ENCODE results near the gene THAP8.

THAP8 gene

GRCh38 chr19:36051637-36052036, 2.4 kb downstream of the THAP8 start:
- DNase-seq (ENCODE audit: low read depth in 1 of 2, low spot score in 1 of 2): no peak
- Histone ChIP-seq H3K27ac (replicated peaks) (no peak overlapping the region), H3K4me3 (replicated peaks; ENCODE audit: insufficient read depth, low read length) (no peak overlapping the region), H3K27me3 (ENCODE audit: insufficient read depth, poor library complexity, severe bottlenecking) (no peaks in the 10 kb centered on the region)
- TF ChIP-seq REST (IDR thresholded peaks at IDR 0.05; ENCODE audit: insufficient replicate concordance, low read depth) (no peak), CTCF (IDR thresholded peaks at IDR 0.05; ENCODE audit: insufficient read depth, low read length) (no peak), GABPA (IDR thresholded peaks at IDR 0.05; ENCODE audit: low read depth) (no peak), SPI1 (IDR thresholded peaks at IDR 0.05; ENCODE audit: borderline replicate concordance, low read depth) (no peak), POLR2AphosphoS5 (IDR thresholded peaks at IDR 0.05; ENCODE audit: low read depth) (no peak)

GRCh38 chr19:36051236-36051635, 2.8 kb downstream of the THAP8 start:
- no peak for DNase-seq (ENCODE audit: low read depth in 1 of 2, low spot score in 1 of 2)
- no peak overlapping the region for H3K4me3 ChIP-seq (replicated peaks; ENCODE audit: insufficient read depth, low read length)
- TF ChIP-seq GABPA (IDR thresholded peaks at IDR 0.05; ENCODE audit: low read depth) (no peak), REST (IDR thresholded peaks at IDR 0.05; ENCODE audit: insufficient replicate concordance, low read depth) (no peak), CTCF (IDR thresholded peaks at IDR 0.05; ENCODE audit: insufficient read depth, low read length) (no peak), POLR2AphosphoS5 (IDR thresholded peaks at IDR 0.05; ENCODE audit: low read depth) (no peak), SPI1 (IDR thresholded peaks at IDR 0.05; ENCODE audit: borderline replicate concordance, low read depth) (no peak)
- H3K27ac ChIP-seq (replicated peaks): no peak overlapping the region
- H3K27me3 ChIP-seq (ENCODE audit: insufficient read depth, poor library complexity, severe bottlenecking): no peaks in the 10 kb centered on the region

GRCh38 chr19:36049080-36049698, 4.9 kb downstream of the THAP8 start:
- no peak for TF ChIP-seq REST (IDR thresholded peaks at IDR 0.05; ENCODE audit: insufficient replicate concordance, low read depth)
- TF ChIP-seq SPI1 (IDR thresholded peaks at IDR 0.05; ENCODE audit: borderline replicate concordance, low read depth): no peak
- TF ChIP-seq GABPA (IDR thresholded peaks at IDR 0.05; ENCODE audit: low read depth): no peak
- TF ChIP-seq CTCF (IDR thresholded peaks at IDR 0.05; ENCODE audit: insufficient read depth, low read length): no peak
- TF ChIP-seq POLR2AphosphoS5 (IDR thresholded peaks at IDR 0.05; ENCODE audit: low read depth): no peak
- DNase-seq (ENCODE audit: low read depth in 1 of 2, low spot score in 1 of 2): no peak
- no peak overlapping the region for H3K27ac ChIP-seq (replicated peaks)
- no peak overlapping the region for H3K4me3 ChIP-seq (replicated peaks; ENCODE audit: insufficient read depth, low read length)
- no peaks in the 10 kb centered on the region for H3K27me3 ChIP-seq (ENCODE audit: insufficient read depth, poor library complexity, severe bottlenecking)

Measured in HL-60 (cell line).